SK-N-SH treated with all-trans-retinoic acid at 6 μM for 48 hours (cell line): ENCODE data around the gene STIMATE.

ENCODE experiments used
- ATAC-seq: fragments of 200-7000 bp; cut with Tn5 transposase; 3 replicates; pipeline ENCODE4 v1.9.1; 2020; ENCODE audit warnings: mild to moderate bottlenecking, moderate library complexity
- ARNTL ChIP-seq: fragments of 450-650 bp; formaldehyde crosslinking; IDR thresholded peaks from 2 replicates; pipeline ENCODE4 v1.5.0; 2020; ENCODE audit warnings: low read depth, mild to moderate bottlenecking, moderate library complexity, borderline replicate concordance
- BACH2 ChIP-seq: fragments of 250-450 bp; sonication (Bioruptor Pico); IDR thresholded peaks from 2 replicates; pipeline ENCODE4 v1.9.0; 2021; ENCODE audit warnings: mild to moderate bottlenecking, borderline replicate concordance
- CSDC2 ChIP-seq: fragments of 250-450 bp; sonication (Bioruptor Pico); IDR thresholded peaks from 2 replicates; pipeline ENCODE4 v1.5.0; 2020; ENCODE audit warnings: mild to moderate bottlenecking, moderate library complexity
- CSRNP3 ChIP-seq: fragments of 250-450 bp; sonication (Bioruptor Pico); IDR thresholded peaks from 2 replicates; pipeline ENCODE4 v1.5.1; 2021; ENCODE audit warnings: mild to moderate bottlenecking, moderate library complexity
- ESRRG ChIP-seq: fragments of 250-450 bp; sonication (Bioruptor Pico); IDR thresholded peaks from 2 replicates; pipeline ENCODE4 v1.6.1; 2021; ENCODE audit warnings: mild to moderate bottlenecking
- GLIS3 ChIP-seq: fragments of 250-450 bp; sonication (Bioruptor Pico); IDR thresholded peaks from 2 replicates; pipeline ENCODE4 v1.5.0; 2020; ENCODE audit warnings: mild to moderate bottlenecking, moderate library complexity
- ISL1 ChIP-seq: fragments of 250-450 bp; sonication (Bioruptor Pico); IDR thresholded peaks from 2 replicates; pipeline ENCODE4 v2.1.2; 2022; ENCODE audit warnings: mild to moderate bottlenecking, moderate library complexity
- OSR1 ChIP-seq: fragments of 250-450 bp; sonication (Bioruptor Pico); IDR thresholded peaks from 2 replicates; pipeline ENCODE4 v1.8.0; 2022; ENCODE audit warnings: moderate library complexity, mild to moderate bottlenecking, inconsistent platforms
- PPARA ChIP-seq: fragments of 250-450 bp; sonication (Bioruptor Pico); IDR thresholded peaks from 2 replicates; pipeline ENCODE4 v1.5.0; 2020; ENCODE audit warnings: mild to moderate bottlenecking, borderline replicate concordance
- RARB ChIP-seq: fragments of 250-450 bp; sonication (Bioruptor Pico); IDR thresholded peaks from 2 replicates; pipeline ENCODE4 v1.8.0; 2021; ENCODE audit warnings: mild to moderate bottlenecking, moderate library complexity
- SNAI2 ChIP-seq: fragments of 250-450 bp; sonication (Bioruptor Pico); IDR thresholded peaks from 2 replicates; pipeline ENCODE4 v1.5.0; 2020; ENCODE audit warnings: mild to moderate bottlenecking, moderate library complexity
- TCF4 ChIP-seq: fragments of 250-450 bp; sonication (Bioruptor Pico); IDR thresholded peaks from 2 replicates; pipeline ENCODE4 v1.8.0; 2021; ENCODE audit warnings: mild to moderate bottlenecking, moderate library complexity, borderline replicate concordance
- ZC3H10 ChIP-seq: fragments of 250-450 bp; sonication (Bioruptor Pico); IDR thresholded peaks from 2 replicates; pipeline ENCODE4 v1.5.1; 2021; ENCODE audit warnings: mild to moderate bottlenecking, moderate library complexity
- ZFP3 ChIP-seq: fragments of 250-450 bp; sonication (Bioruptor Pico); IDR thresholded peaks from 2 replicates; pipeline ENCODE4 v1.5.0; 2020; ENCODE audit warnings: mild to moderate bottlenecking, moderate library complexity
- ZFP30 ChIP-seq: fragments of 450-650 bp; formaldehyde crosslinking; IDR thresholded peaks from 2 replicates; pipeline ENCODE4 v1.5.0; 2022; ENCODE audit warnings: mild to moderate bottlenecking, moderate library complexity
- ZNF565 ChIP-seq: fragments of 450-650 bp; formaldehyde crosslinking; conservative IDR thresholded peaks from 2 replicates; pipeline ENCODE4 v1.5.0; 2020; ENCODE audit warnings: low read depth, mild to moderate bottlenecking, moderate library complexity
- ZNF70 ChIP-seq: fragments of 450-650 bp; formaldehyde crosslinking; IDR thresholded peaks from 2 replicates; pipeline ENCODE4 v1.5.0; 2020; ENCODE audit warnings: mild to moderate bottlenecking, moderate library complexity
- ZNF8 ChIP-seq: fragments of 450-650 bp; formaldehyde crosslinking; IDR thresholded peaks from 2 replicates; pipeline ENCODE4 v1.5.0; 2020; ENCODE audit warnings: mild to moderate bottlenecking, moderate library complexity
- TF ChIP-seq, protein P1 (sequence below): fragments of 250-450 bp; sonication (Bioruptor Pico); IDR thresholded peaks from 2 replicates; pipeline ENCODE4 v1.8.0; 2020; ENCODE audit warnings: mild to moderate bottlenecking, moderate library complexity, borderline replicate concordance
- TF ChIP-seq, protein P2 (sequence below): fragments of 250-450 bp; sonication (Bioruptor Pico); IDR thresholded peaks from 2 replicates; pipeline ENCODE4 v1.8.0; 2021; ENCODE audit warnings: low read depth, mild to moderate bottlenecking, moderate library complexity, borderline replicate concordance
- TF ChIP-seq, protein P3 (sequence below): fragments of 250-450 bp; sonication (Bioruptor Pico); IDR thresholded peaks from 2 replicates; pipeline ENCODE4 v1.5.1; 2020; ENCODE audit warnings: low read depth, mild to moderate bottlenecking, moderate library complexity
- TF ChIP-seq, protein P4 (sequence below): fragments of 250-450 bp; sonication (Bioruptor Pico); IDR thresholded peaks from 2 replicates; pipeline ENCODE4 v1.5.0; 2020; ENCODE audit warnings: mild to moderate bottlenecking, moderate library complexity

The STIMATE gene

GRCh38 chr3:52871761-52872160 lies 25.6 kb downstream of the STIMATE start (continued):
- no peak for TF ChIP-seq ZNF70
- no peak for TF ChIP-seq ISL1

- ATAC-seq, result no peak
- TF ChIP-seq BACH2 (CRISPR knock-in tag) (no peak), CSDC2 (CRISPR knock-in tag) (no peak), SNAI2 (CRISPR knock-in tag) (no peak), ZNF8 (CRISPR knock-in tag) (no peak), ZFP3 (CRISPR knock-in tag) (no peak), ESRRG (CRISPR knock-in tag) (no peak), ZNF70 (no peak), PPARA (CRISPR knock-in tag) (no peak)
Observed at GRCh38 chr3:52870471-52870870, 26.9 kb downstream of the STIMATE start.

GRCh38 chr3:52866427-52866826 lies 30.9 kb downstream of the STIMATE start:
- ATAC-seq, result no peak
- TF ChIP-seq OSR1 (CRISPR knock-in tag) (no peak), ZNF70 (no peak), ZC3H10 (CRISPR knock-in tag) (no peak), PPARA (CRISPR knock-in tag) (no peak), ZFP3 (CRISPR knock-in tag) (no peak), CSRNP3 (CRISPR knock-in tag) (no peak), ARNTL (CRISPR knock-in tag) (no peak), ZNF565 (CRISPR knock-in tag) (no peak)
- TF ChIP-seq, protein P1, sequence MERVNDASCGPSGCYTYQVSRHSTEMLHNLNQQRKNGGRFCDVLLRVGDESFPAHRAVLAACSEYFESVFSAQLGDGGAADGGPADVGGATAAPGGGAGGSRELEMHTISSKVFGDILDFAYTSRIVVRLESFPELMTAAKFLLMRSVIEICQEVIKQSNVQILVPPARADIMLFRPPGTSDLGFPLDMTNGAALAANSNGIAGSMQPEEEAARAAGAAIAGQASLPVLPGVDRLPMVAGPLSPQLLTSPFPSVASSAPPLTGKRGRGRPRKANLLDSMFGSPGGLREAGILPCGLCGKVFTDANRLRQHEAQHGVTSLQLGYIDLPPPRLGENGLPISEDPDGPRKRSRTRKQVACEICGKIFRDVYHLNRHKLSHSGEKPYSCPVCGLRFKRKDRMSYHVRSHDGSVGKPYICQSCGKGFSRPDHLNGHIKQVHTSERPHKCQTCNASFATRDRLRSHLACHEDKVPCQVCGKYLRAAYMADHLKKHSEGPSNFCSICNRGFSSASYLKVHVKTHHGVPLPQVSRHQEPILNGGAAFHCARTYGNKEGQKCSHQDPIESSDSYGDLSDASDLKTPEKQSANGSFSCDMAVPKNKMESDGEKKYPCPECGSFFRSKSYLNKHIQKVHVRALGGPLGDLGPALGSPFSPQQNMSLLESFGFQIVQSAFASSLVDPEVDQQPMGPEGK (CRISPR knock-in tag), result no peak
- TF ChIP-seq, protein P2, sequence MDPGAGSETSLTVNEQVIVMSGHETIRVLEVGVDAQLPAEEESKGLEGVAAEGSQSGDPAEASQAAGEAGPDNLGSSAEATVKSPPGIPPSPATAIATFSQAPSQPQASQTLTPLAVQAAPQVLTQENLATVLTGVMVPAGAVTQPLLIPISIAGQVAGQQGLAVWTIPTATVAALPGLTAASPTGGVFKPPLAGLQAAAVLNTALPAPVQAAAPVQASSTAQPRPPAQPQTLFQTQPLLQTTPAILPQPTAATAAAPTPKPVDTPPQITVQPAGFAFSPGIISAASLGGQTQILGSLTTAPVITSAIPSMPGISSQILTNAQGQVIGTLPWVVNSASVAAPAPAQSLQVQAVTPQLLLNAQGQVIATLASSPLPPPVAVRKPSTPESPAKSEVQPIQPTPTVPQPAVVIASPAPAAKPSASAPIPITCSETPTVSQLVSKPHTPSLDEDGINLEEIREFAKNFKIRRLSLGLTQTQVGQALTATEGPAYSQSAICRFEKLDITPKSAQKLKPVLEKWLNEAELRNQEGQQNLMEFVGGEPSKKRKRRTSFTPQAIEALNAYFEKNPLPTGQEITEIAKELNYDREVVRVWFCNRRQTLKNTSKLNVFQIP (CRISPR knock-in tag), result no peak
- TF ChIP-seq, protein P3, sequence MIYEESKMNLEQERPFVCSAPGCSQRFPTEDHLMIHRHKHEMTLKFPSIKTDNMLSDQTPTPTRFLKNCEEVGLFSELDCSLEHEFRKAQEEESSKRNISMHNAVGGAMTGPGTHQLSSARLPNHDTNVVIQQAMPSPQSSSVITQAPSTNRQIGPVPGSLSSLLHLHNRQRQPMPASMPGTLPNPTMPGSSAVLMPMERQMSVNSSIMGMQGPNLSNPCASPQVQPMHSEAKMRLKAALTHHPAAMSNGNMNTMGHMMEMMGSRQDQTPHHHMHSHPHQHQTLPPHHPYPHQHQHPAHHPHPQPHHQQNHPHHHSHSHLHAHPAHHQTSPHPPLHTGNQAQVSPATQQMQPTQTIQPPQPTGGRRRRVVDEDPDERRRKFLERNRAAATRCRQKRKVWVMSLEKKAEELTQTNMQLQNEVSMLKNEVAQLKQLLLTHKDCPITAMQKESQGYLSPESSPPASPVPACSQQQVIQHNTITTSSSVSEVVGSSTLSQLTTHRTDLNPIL, result no peak
- TF ChIP-seq, all 23 proteins: peak for 0

GRCh38 chr3:52865994-52866393 lies 31.4 kb downstream of the STIMATE start:
- TF ChIP-seq PPARA (CRISPR knock-in tag), result no peak
- no peak for TF ChIP-seq ZFP30 (CRISPR knock-in tag)
- TF ChIP-seq RARB (CRISPR knock-in tag), result no peak
- no peak for TF ChIP-seq ZC3H10 (CRISPR knock-in tag)
- no peak for TF ChIP-seq GLIS3 (CRISPR knock-in tag)
- no peak for TF ChIP-seq SNAI2 (CRISPR knock-in tag)
- TF ChIP-seq TCF4, result no peak
- TF ChIP-seq, protein P1 (CRISPR knock-in tag), result no peak
- no peak for TF ChIP-seq ZNF8 (CRISPR knock-in tag)
- TF ChIP-seq, protein P4, sequence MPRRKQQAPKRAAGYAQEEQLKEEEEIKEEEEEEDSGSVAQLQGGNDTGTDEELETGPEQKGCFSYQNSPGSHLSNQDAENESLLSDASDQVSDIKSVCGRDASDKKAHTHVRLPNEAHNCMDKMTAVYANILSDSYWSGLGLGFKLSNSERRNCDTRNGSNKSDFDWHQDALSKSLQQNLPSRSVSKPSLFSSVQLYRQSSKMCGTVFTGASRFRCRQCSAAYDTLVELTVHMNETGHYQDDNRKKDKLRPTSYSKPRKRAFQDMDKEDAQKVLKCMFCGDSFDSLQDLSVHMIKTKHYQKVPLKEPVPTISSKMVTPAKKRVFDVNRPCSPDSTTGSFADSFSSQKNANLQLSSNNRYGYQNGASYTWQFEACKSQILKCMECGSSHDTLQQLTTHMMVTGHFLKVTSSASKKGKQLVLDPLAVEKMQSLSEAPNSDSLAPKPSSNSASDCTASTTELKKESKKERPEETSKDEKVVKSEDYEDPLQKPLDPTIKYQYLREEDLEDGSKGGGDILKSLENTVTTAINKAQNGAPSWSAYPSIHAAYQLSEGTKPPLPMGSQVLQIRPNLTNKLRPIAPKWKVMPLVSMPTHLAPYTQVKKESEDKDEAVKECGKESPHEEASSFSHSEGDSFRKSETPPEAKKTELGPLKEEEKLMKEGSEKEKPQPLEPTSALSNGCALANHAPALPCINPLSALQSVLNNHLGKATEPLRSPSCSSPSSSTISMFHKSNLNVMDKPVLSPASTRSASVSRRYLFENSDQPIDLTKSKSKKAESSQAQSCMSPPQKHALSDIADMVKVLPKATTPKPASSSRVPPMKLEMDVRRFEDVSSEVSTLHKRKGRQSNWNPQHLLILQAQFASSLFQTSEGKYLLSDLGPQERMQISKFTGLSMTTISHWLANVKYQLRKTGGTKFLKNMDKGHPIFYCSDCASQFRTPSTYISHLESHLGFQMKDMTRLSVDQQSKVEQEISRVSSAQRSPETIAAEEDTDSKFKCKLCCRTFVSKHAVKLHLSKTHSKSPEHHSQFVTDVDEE (CRISPR knock-in tag), result no peak
- TF ChIP-seq CSDC2 (CRISPR knock-in tag), result no peak
- TF ChIP-seq ZNF565 (CRISPR knock-in tag), result no peak
- no peak for TF ChIP-seq ZFP3 (CRISPR knock-in tag)
- no peak for TF ChIP-seq OSR1 (CRISPR knock-in tag)
- no peak for ATAC-seq
